ENCODE measurements around the gene PLEKHM2.

PLEKHM2 gene

DNA sequence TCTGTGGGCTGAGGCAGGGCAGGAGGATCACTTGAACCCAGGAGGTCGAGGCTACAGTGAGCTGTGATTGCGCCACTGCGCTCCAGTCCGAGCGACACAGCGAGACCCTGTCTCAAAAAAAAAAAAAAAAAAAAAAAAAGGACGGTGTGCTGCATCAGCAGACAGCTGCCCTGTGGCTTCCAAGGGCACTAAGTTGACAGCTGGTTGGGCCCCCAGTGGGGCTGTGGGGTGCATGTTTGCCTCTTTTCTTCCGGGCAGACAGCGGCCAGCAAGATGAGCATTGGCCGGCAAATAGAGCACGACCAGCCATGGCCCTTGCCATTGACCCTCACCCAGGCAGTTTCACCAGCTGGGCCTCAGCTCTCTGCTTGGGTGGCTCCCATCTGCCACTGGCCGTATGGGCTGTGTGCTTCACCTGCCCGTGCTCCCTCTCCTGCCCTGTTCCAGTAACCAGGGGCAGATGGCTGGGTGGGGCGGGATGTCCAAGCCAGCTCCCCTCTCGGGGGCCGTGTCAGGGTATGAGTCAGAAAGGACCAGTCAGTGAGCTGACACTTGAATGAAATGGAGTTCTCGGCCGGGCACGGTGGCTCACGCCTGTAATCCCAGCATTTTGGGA, 39.6 kb downstream of the PLEKHM2 start:
- no peak for DNase-seq (ENCODE audit: low read depth in 1 of 2, low spot score in 1 of 2)

DNA sequence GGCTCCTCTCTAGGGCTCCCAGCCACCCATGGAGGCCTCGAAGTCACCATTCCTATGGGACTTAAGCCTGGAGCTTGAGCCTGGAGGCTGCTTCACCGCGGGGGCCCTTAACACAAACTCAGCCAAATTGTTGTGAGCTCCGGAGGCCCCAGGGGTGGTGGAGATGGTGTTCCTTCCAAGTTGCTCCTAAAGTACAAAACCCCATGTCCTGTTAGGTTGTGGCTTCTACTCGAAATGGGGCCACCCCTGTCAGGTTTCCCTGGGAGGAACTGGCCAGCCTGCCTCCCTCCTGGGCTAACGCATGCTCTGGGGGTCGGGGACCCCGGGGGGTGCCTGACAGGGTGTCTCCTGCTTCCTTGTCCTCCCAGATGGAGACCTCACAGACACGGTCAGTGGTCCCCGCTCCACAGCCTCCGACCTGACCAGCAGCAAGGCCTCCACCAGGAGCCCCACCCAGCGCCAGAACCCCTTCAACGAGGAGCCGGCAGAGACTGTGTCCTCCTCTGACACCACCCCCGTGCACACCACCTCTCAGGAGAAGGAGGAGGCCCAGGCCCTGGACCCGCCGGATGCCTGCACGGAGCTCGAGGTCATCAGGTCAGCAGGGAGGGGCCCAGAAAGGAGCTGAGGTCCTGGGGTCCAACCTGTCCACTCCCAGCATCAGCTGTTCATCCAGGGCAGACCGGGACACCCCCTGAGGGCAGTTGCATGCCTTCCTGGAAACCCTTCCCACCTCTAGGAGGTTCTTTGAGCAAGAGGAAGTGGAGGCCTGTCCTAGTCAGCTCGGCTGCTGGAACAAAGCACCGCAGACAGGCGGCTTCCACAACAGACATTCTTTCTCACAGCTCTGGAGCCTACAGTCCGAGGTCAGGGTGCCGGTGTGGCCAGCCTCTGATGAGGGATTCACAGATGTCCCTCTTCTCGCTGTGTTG, 41.1 kb downstream of the PLEKHM2 start:
- DNase-seq (ENCODE audit: low read depth in 1 of 2, low spot score in 1 of 2): no peak

DNA sequence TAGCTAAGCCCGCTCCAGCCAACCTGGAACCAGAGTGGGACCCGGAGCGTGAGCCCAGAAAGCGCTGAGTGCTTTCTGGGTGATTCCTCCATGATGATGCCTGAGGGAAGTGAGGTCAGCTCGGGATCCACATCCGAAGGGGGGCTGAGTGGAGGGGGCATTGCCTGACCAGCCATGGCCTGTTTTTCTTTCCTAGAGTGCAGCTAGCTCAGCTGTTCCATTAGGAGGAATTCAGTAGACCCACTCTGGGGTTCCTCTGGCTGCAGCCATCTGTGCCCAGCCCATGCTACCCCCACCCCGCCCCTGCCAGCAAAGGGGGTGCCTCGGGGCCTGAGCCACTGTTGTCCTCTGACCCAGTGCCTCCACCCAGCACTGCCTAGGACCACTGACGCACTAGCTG, 42.4 kb downstream of the PLEKHM2 start:
- no peak for DNase-seq (ENCODE audit: low read depth in 1 of 2, low spot score in 1 of 2)

GRCh38 chr1:15727021-15727420, 42.9 kb downstream of the PLEKHM2 start:
- DNase-seq (ENCODE audit: low read depth in 1 of 2, low spot score in 1 of 2): no peak

- no peak for DNase-seq (ENCODE audit: low read depth in 1 of 2, low spot score in 1 of 2)
Measured at GRCh38 chr1:15727424-15727823, 43.3 kb downstream of the PLEKHM2 start.

DNA sequence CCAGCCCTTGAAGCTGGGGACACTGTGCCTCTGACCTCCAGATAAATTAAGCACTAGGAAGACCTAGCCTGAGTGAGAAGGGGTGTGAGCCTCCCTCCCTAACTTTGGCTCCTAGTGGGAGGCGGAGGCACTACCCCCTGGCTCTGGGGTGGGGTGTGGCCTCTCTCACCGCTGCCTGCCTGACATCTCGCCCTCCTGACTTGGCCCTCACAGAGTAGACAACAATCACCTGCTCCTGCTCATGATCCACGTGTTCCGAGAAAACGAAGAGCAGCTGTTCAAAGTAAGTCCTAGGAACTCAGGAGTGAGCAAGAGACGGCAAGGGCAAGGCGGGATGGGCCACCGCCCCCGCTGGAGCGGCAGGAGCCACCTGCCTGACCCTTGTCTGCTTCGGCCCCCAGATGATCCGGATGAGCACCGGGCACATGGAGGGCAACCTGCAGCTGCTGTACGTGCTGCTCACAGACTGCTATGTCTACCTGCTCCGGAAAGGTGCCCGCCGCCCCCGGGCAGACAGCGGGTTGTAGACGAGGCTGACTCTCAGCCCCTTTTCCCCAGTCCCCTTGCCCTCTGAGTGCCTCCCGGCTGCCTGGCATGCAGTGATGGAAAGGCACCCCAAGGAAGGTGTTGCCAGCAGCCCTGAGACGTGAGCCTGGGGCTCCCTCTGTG, 43.9 kb downstream of the PLEKHM2 start:
- no peak for DNase-seq (ENCODE audit: low read depth in 1 of 2, low spot score in 1 of 2)

DNA sequence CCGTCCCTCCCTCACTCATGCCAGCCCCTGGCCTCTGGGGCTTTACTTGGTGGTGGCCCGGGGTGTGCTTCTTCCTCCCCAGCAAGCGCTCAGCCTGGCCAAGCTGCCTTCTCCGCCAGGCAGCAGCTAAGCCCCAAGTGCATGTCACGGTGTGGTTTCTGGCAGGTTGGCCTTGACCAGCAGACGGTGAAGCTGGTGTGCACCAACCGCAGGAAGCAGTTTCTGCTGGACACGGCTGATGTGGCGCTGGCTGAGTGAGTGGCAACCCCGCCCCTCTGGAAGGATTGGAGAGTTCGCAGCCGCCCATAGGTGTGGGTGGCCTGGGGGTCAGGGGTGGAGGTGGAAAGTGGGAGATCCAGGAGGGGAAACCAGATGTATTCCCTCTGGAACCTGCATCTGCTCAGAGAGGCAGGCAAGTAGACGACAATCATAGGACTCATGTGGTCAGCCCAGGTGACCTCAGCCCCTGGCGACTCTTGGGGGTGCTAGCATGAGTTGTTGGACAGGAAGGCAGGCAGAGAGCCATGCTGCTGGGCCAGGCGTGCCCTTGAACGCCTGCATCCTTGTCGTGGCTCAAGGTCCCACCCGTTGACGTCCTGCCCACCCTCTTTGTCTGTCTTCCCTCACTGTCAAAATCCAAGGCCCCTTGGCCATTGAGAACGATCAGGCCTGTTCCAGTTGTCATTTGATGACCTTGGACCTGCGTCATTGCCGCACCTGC, 45.0 kb downstream of the PLEKHM2 start:
- DNase-seq (ENCODE audit: low read depth in 1 of 2, low spot score in 1 of 2): no peak

- no peak for DNase-seq (ENCODE audit: low read depth in 1 of 2, low spot score in 1 of 2)
Measured at GRCh38 chr1:15730423-15730822, 46.3 kb downstream of the PLEKHM2 start.

- no peak for DNase-seq (ENCODE audit: low read depth in 1 of 2, low spot score in 1 of 2)
Measured at GRCh38 chr1:15730936-15731335, 46.8 kb downstream of the PLEKHM2 start.

GRCh38 chr1:15731735-15732685, 47.9 kb downstream of the PLEKHM2 start:
- DNase-seq (ENCODE audit: low read depth in 1 of 2, low spot score in 1 of 2): no peak

- no peak for DNase-seq (ENCODE audit: low read depth in 1 of 2, low spot score in 1 of 2)
Measured at GRCh38 chr1:15732686-15733081, 48.6 kb downstream of the PLEKHM2 start.

DNA sequence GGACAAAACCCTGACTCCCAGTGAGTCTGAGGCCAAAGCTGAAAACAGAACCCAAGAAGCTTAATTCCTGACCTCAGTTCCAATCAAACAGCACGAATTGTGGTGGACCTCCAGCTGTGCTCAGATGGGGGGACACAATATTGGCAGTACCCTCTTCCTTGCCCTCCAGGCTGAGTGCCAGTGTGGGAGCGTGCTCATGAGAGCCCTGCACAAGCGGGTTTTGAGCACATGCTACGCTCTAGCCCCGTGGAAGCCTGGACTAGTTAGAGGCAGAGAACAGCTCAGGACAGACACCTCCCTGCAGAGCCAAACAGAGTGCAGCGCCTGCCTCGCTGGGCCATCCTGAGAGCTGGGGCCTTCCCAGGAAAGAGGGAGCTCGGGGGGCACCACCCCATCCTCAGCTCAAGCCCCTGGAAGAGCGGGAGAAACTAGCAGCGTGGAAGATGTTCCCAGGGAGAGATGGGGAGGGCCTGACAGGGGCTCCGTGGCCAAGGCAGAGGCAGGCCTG, 49.2 kb downstream of the PLEKHM2 start:
- no peak for DNase-seq (ENCODE audit: low read depth in 1 of 2, low spot score in 1 of 2)

DNA sequence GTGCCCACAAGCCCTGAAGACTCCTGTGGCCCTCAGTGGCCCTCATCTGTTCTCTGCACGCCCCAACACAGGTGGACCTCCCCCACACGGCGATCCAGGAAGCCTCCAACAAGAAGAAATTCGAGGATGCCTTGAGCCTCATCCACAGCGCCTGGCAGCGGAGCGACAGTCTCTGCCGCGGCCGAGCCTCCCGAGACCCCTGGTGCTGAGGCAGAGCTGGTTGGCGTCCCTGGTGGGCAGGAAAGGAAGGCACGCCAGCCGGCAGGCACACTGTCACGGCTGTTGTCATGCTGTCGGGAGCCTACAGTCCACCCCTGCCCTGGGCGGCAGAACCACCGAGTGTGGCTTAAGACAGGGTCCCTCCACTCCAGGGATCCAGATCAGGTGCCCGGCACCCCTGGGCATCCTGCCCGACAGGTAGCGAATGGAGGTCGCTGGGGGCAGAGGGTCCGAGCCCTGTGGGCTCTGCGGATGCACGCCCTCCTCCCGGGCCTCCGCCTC, 49.7 kb downstream of the PLEKHM2 start:
- no peak for DNase-seq (ENCODE audit: low read depth in 1 of 2, low spot score in 1 of 2)

DNA sequence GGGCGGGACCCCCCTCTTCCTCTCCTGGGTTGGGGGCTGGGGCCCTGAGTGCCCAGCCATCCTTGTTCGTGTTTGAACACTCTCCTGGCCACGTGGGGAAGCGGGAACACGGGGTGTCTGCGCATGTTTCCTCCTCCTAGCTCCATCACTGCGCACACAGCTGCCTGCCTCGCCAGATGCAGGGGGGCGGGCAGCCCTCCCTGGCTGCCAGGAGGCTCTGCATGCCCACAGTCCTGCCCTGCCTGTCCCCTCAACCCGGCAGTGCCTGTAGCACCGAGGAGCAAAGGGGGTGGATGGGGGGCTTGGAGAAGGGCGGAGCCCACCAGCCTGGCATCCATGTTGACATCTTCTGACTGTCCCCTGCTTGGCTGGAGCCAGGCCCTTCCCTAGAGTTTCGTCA, 50.2 kb downstream of the PLEKHM2 start:
- DNase-seq (ENCODE audit: low read depth in 1 of 2, low spot score in 1 of 2): no peak

DNA sequence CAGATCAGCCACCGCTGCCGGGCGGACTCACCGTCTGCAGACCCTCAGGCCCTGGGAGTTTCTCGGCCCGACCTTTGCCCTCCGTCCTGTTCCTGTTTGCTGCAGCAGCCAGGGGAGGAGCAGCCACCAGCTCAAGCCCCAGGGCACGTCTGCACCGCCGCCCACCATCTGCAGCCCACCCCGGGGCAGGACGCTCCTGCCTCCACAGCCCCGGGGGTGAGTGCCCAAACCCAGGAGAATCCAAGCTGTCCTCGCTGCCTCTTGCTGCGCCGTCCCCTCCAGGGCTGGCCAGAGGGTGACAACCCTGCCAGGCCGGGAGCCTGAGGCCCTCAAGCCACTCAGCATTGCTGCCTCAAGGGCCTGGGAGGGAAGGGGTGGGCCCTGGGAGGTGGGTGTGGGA, 50.8 kb downstream of the PLEKHM2 start:
- DNase-seq (ENCODE audit: low read depth in 1 of 2, low spot score in 1 of 2): no peak

GRCh38 chr1:15735304-15736037, 51.4 kb downstream of the PLEKHM2 start:
- DNase-seq (ENCODE audit: low read depth in 1 of 2, low spot score in 1 of 2): no peak

- no peak for DNase-seq (ENCODE audit: low read depth in 1 of 2, low spot score in 1 of 2)
Measured at GRCh38 chr1:15736038-15736891, 52.1 kb downstream of the PLEKHM2 start, which contains the start of gene SLC25A34. SLC25A34 (plus strand) TSS chr1:15736258; CDS start chr1:15736486, 228 bp downstream.

GRCh38 chr1:15736892-15737261, 52.8 kb downstream of the PLEKHM2 start:
- no peak for DNase-seq (ENCODE audit: low read depth in 1 of 2, low spot score in 1 of 2)
